GM12878 (cell line): ENCODE measurements around the gene LRRC61. TPM values are rescaled to one million over a fixed set of nuclear protein-coding genes. Genes with fewer than 3 reads are reported as not detected.
A peak's percentile ranks its signal among the peaks of the same experiment; 100 is the strongest.

Experiments used
- BMI1 ChIP-seq: fragments of 450-650 bp; IDR thresholded peaks from 2 replicates; pipeline ENCODE4 v1.6.1; 2016; ENCODE audit warnings: mild to moderate bottlenecking, moderate library complexity, borderline replicate concordance
- ETV6 ChIP-seq, 2 experiments: fragments of 450-650 bp in 1 of 2; IDR thresholded peaks in 1 of 2; conservative IDR thresholded peaks in 1 of 2; 2 replicates each; pipeline ENCODE4 v1.6.1; 2014; ENCODE audit warnings: antibody characterized with exemption in 1 of 2, borderline replicate concordance in 1 of 2, low read depth in 1 of 2, mild to moderate bottlenecking in 1 of 2, moderate library complexity in 1 of 2
- RUNX3 ChIP-seq: IDR thresholded peaks from 2 replicates; pipeline ENCODE4 v1.6.1; 2012; ENCODE audit warnings: low read length, inconsistent platforms
- SMAD5 ChIP-seq: IDR thresholded peaks from 2 replicates; pipeline ENCODE4 v1.6.1; 2016; ENCODE audit warnings: antibody characterized with exemption, low read depth
- TCF7 ChIP-seq: IDR thresholded peaks from 2 replicates; pipeline ENCODE4 v1.6.1; 2014; ENCODE audit warnings: antibody characterized with exemption, borderline replicate concordance
- ZBED1 ChIP-seq: IDR thresholded peaks from 2 replicates; pipeline ENCODE4 v1.6.1; 2016; ENCODE audit warnings: borderline replicate concordance
- polyA plus RNA-seq, 11 experiments: library from polyadenylated mRNA; depleted of rRNA in 4 of 11; unstranded in 6 of 11; stranded (reverse) in 5 of 11; fragments of >200 nt; fragmentation: Nextera tagmentation in 4 of 11; fragmentation: Illumina TruSeq in 1 of 11; extraction: Ambion mirVana in 4 of 11; extraction: Trizol in 1 of 11; gene quantifications; 1 replicate in 1 of 11; 2 replicates in 10 of 11; pipeline versions ENCODE4 v1.2.1 to v1.2.3, GENCODE V29; 2011 to 2016; ENCODE audit warnings: inconsistent platforms in 2 of 11, missing spikeins in 2 of 11, low read depth in 1 of 11
- total RNA-seq, 4 experiments: library from RNA; depleted of rRNA in 3 of 4; stranded (reverse); fragments of >200 nt in 3 of 4; fragmentation: Illumina TruSeq in 1 of 4; extraction: Trizol in 1 of 4; gene quantifications; 2 replicates each; pipeline versions ENCODE4 v1.2.1 to v1.2.3, GENCODE V29; 2013 to 2021
- TF ChIP-seq, protein P1 (sequence below): fragments of 450-650 bp; IDR thresholded peaks from 2 replicates; pipeline ENCODE4 v1.6.1; 2017; ENCODE audit warnings: mild to moderate bottlenecking, moderate library complexity

Gene LRRC61
- total and polyA plus RNA-seq, 10 of the 15 experiments (the other 5 are each of a cell fraction or from before 2014, with no cell fraction given), result 1.4 to 54.2 (median 21.8) TPM

GRCh38 chr7:150368096-150368883, 45.1 kb downstream of the LRRC61 start, which contains the start of gene REPIN1 (continued):
- peak; percentile 79 for TF ChIP-seq BMI1
- no peak for TF ChIP-seq ETV6 (conservative IDR thresholded peaks at IDR 0.05 in 1 of 2, IDR thresholded peaks at IDR 0.05 in 1 of 2; ENCODE audit: borderline replicate concordance in 1 of 2, low read depth in 1 of 2)
- peak; percentile 66 for TF ChIP-seq RUNX3
- TF ChIP-seq TCF7, result no peak
- no peak for TF ChIP-seq ZBED1
- TF ChIP-seq SMAD5, result no peak
- TF ChIP-seq, protein P1, sequence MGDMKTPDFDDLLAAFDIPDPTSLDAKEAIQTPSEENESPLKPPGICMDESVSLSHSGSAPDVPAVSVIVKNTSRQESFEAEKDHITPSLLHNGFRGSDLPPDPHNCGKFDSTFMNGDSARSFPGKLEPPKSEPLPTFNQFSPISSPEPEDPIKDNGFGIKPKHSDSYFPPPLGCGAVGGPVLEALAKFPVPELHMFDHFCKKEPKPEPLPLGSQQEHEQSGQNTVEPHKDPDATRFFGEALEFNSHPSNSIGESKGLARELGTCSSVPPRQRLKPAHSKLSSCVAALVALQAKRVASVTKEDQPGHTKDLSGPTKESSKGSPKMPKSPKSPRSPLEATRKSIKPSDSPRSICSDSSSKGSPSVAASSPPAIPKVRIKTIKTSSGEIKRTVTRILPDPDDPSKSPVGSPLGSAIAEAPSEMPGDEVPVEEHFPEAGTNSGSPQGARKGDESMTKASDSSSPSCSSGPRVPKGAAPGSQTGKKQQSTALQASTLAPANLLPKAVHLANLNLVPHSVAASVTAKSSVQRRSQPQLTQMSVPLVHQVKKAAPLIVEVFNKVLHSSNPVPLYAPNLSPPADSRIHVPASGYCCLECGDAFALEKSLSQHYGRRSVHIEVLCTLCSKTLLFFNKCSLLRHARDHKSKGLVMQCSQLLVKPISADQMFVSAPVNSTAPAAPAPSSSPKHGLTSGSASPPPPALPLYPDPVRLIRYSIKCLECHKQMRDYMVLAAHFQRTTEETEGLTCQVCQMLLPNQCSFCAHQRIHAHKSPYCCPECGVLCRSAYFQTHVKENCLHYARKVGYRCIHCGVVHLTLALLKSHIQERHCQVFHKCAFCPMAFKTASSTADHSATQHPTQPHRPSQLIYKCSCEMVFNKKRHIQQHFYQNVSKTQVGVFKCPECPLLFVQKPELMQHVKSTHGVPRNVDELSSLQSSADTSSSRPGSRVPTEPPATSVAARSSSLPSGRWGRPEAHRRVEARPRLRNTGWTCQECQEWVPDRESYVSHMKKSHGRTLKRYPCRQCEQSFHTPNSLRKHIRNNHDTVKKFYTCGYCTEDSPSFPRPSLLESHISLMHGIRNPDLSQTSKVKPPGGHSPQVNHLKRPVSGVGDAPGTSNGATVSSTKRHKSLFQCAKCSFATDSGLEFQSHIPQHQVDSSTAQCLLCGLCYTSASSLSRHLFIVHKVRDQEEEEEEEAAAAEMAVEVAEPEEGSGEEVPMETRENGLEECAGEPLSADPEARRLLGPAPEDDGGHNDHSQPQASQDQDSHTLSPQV, result peak; percentile 79; the same call in 1 of the 2 replicates
